ENCODE data around the gene RNF220. TPM values are rescaled to one million over a fixed set of nuclear protein-coding genes. Genes with fewer than 3 reads are reported as not detected.

The RNF220 gene
- total and polyA plus RNA-seq, 9 of the 15 experiments (the other 6 are each of a cell fraction or from before 2014, with no cell fraction given): 5.1 to 117 (median 66.9) TPM

DNA sequence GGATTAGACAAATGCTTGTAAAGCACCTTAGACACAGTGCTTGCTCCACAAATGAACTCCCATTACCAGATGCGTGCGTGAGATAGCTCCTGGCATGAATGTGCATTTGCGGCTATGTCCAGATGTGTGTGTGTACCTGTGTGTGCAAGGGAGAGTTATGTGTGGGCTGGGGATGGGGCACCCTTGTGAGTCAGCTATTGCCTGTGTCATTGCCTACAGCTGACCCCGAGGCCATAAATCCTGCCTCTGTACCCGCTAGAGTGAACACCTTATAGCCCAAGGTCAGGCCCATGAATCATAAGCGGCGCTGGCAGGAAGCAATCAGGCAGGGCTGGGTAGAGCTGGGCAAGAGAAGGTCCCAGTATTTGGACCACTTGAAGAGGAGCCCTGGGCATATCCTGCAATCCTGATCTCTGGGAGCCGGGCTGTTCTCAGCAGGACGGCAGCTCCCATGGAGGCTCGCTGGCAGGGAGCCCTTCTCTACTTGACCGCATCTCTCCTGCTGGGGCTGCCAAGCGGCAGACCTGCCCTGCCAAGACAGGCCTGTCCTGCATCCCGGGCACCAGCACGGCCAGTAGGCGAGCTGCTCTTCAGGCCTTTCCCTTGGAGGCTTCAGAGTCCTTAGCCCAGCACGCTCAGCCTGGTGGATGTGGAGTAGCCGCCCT lies 182.9 kb downstream of the RNF220 start:
- Histone ChIP-seq H3K9ac (ENCODE audit: insufficient read depth in 1 of 2, low read depth in 2 of 2, low read length in 2 of 2) (no peak overlapping the region; a peak in 1 of 4 replicates), H3K27me3 (ENCODE audit: control insufficient read depth in 2 of 2, insufficient read depth in 2 of 2, low read length in 2 of 2) (peaks cover 66 to 90% of the 10 kb centered on the region in 2 experiments), H3K27ac (ENCODE audit: extremely low read depth, low read depth, low read length) (no peak overlapping the region), H3K79me2 (ENCODE audit: control insufficient read depth, insufficient read depth, low read length) (no peaks in the 10 kb centered on the region), H3K9me1 (ENCODE audit: control insufficient read depth, insufficient read depth, low read length) (no peaks in the 10 kb centered on the region), H3K9me3 (replicated peaks; ENCODE audit: control insufficient read depth, insufficient read depth, low read depth, low read length) (no peaks in the 10 kb centered on the region), H3K4me3 (no peak overlapping the region), H3K4me2 (ENCODE audit: insufficient read depth, low read length) (no peak overlapping the region), H3K36me3 (ENCODE audit: control insufficient read depth, insufficient read depth, low read length) (no peaks in the 10 kb centered on the region), H4K20me1 (replicated peaks; ENCODE audit: control insufficient read depth, insufficient read depth, low read length) (peaks cover 11% of the 10 kb centered on the region; the same call in 1 of the 2 replicates), H2AFZ (ENCODE audit: low read depth, low read length) (no peak overlapping the region), H3K4me1 (replicated peaks in 1 of 2; ENCODE audit: control insufficient read depth in 2 of 2, insufficient read depth in 2 of 2, low read length in 2 of 2) (peaks cover 0 to 8% of the 10 kb centered on the region in 2 experiments; a peak in 3 of 5 replicates)
- in situ Hi-C loops (cut with MboI) (no loop called here), intact Hi-C loops (cut with micrococcal nuclease) (loop anchor here (5.0 kb wide), 1 partner anchor 76 kb away; no protein-coding TSS in a partner anchor)
- POLR2A ChIA-PET: interaction anchor here (0.5 to 1.1 kb wide), 4 partner anchors 9 to 375 kb away, joined by 3 to 4 read pairs (median 3); partner anchors contain the start of gene DMAP1
- DNase-seq (ENCODE audit: extremely low read depth in 1 of 4, low spot score in 3 of 4): peak in 3 of 4 experiments; percentile 35 to 75 (median 71)
- 3% methylated on average over 17 of the region's 17 CpGs for WGBS (ENCODE audit: insufficient coverage, low coverage, missing lambda C conversion rate)
- FAIRE-seq: peak; percentile 23
- ATAC-seq: peak; percentile 52
- BruUV-seq (replicated peaks): no TSS peak
- CTCF ChIA-PET (ENCODE audit: low intra/inter-chr PET ratio): no interaction called here
- peak; percentile 37 for TF ChIP-seq EGR1 (conservative IDR thresholded peaks at IDR 0.05)
- TF ChIP-seq, protein P1, sequence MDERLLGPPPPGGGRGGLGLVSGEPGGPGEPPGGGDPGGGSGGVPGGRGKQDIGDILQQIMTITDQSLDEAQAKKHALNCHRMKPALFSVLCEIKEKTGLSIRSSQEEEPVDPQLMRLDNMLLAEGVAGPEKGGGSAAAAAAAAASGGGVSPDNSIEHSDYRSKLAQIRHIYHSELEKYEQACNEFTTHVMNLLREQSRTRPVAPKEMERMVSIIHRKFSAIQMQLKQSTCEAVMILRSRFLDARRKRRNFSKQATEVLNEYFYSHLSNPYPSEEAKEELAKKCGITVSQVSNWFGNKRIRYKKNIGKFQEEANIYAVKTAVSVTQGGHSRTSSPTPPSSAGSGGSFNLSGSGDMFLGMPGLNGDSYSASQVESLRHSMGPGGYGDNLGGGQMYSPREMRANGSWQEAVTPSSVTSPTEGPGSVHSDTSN (CRISPR knock-in tag; IDR thresholded peaks at IDR 0.05; ENCODE audit: low read depth): no peak
- TF ChIP-seq, protein P1 (tag; conservative IDR thresholded peaks at IDR 0.05; ENCODE audit: low read depth): peak; percentile 79
- TF ChIP-seq SRF (CRISPR knock-in tag; IDR thresholded peaks at IDR 0.05): no peak
- TF ChIP-seq CC2D1A (IDR thresholded peaks at IDR 0.05): no peak
- TF ChIP-seq ZNF133 (CRISPR knock-in tag; IDR thresholded peaks at IDR 0.05): no peak
- TF ChIP-seq KDM1A (IDR thresholded peaks at IDR 0.05): peak; percentile 12 to 48; a peak in 1 of 4 replicates
- no peak for TF ChIP-seq STAG1 (CRISPR knock-in tag; IDR thresholded peaks at IDR 0.05; ENCODE audit: borderline replicate concordance)
- TF ChIP-seq, protein P2, sequence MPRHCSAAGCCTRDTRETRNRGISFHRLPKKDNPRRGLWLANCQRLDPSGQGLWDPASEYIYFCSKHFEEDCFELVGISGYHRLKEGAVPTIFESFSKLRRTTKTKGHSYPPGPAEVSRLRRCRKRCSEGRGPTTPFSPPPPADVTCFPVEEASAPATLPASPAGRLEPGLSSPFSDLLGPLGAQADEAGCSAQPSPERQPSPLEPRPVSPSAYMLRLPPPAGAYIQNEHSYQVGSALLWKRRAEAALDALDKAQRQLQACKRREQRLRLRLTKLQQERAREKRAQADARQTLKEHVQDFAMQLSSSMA (CRISPR knock-in tag; IDR thresholded peaks at IDR 0.05): no peak
- no peak for TF ChIP-seq SIN3B (IDR thresholded peaks at IDR 0.05; ENCODE audit: low read depth)
- TF ChIP-seq CBFA2T3 (IDR thresholded peaks at IDR 0.05): peak; percentile 77
- TF ChIP-seq, protein P3, sequence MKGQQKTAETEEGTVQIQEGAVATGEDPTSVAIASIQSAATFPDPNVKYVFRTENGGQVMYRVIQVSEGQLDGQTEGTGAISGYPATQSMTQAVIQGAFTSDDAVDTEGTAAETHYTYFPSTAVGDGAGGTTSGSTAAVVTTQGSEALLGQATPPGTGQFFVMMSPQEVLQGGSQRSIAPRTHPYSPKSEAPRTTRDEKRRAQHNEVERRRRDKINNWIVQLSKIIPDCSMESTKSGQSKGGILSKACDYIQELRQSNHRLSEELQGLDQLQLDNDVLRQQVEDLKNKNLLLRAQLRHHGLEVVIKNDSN (CRISPR knock-in tag; IDR thresholded peaks at IDR 0.05): no peak
- TF ChIP-seq, protein P4, sequence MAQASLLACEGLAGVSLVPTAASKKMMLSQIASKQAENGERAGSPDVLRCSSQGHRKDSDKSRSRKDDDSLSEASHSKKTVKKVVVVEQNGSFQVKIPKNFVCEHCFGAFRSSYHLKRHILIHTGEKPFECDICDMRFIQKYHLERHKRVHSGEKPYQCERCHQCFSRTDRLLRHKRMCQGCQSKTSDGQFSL (CRISPR knock-in tag; IDR thresholded peaks at IDR 0.05): no peak
- TF ChIP-seq, protein P4 (tag; IDR thresholded peaks at IDR 0.05): no peak
- no peak for TF ChIP-seq SRSF3 (IDR thresholded peaks at IDR 0.05; ENCODE audit: insufficient read depth, low read length)
- no peak for TF ChIP-seq HNRNPUL1 (IDR thresholded peaks at IDR 0.05; ENCODE audit: low read length)
- TF ChIP-seq ESRRB (CRISPR knock-in tag; IDR thresholded peaks at IDR 0.05; ENCODE audit: borderline replicate concordance): no peak
- no peak for TF ChIP-seq GATA2 (CRISPR knock-in tag; IDR thresholded peaks at IDR 0.05)
- TF ChIP-seq TAL1 (IDR thresholded peaks at IDR 0.05): peak; percentile 49; the same call in 1 of the 2 replicates

Data from K562 (cell line).